Esophagus mucosa (tissue), 1 donor: ENCODE measurements around the gene SETD6. TPM values are rescaled to one million over a fixed set of nuclear protein-coding genes. Genes with fewer than 3 reads are reported as not detected.
"Not testable (repeated sequence)": the region's sequence is repeated elsewhere in the genome, so short reads cannot be mapped to it uniquely, and the experiment has no call there.

Experiments used
- ATAC-seq: fragments of 200-7000 bp; cut with Tn5 transposase; one replicate; pipeline ENCODE4 v1.9.1; 2020
- total RNA-seq: library from RNA; stranded (reverse); gene quantifications from one replicate; pipeline ENCODE4 v1.2.4, GENCODE V29; 2023
- donor health status: DM: yes; HTN: yes; CAD: no.

Gene SETD6
- total RNA-seq, 1 donor from 2014 or later = 11.7 TPM

DNA sequence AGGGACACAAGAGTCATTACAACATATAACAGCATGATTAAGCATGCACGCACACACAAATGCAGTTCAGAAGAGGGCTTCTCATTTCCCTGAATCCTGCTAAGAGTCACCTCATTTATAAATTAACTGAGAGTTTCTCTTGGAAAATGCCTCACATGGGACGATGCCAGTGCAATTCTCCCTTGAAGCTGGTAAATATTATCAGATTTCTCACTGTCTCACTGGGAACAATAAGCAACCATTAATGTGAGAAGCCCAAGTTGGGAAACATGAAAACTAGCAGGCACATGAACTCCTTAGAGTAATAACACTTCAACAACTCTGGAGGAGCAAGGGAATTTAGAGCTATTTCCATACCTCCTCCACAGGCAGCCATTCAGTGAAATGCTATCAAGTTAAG, 26.4 kb downstream of the SETD6 start:
- ATAC-seq = no peak

DNA sequence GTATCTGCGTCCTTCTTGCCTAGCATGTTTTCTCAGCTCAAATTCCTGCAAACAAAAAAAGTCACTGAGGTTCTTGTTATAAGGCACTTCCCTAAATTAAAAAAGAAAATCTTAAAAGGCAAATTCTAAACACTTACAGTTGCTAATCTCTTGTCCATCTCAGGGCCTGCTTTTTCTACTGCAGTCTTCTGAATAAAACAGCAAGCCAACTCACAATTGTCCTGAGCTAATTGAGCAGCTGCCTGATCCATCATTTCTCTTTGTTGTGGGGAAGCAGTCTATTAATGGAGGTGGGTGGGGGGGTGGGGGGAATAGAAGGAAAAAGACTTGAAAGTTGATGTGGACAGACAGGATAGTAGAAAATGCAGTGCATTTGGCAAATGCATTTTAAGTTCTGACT, 27.0 kb downstream of the SETD6 start:
- ATAC-seq = no peak

DNA sequence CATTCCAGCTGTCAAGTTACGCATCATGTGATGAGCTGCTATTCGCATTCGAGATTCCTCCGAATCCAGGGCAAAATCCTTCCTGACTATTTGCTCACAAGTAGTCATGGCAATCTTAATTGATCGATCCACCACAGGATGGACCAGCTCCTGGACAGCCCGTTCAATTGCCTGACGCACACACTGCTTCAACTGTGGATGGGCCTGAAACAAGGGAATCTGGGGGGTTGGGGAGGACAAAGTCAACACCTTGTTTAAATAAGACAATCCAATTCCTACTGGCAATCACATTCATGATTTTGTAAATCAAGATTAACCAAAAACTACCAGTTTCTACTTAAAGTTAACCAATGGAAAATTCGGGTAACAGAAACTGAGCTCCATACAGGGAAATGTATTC, 28.4 kb downstream of the SETD6 start:
- no peak for ATAC-seq

- no peak for ATAC-seq
Measured at GRCh38 chr16:58548378-58548777, 33.1 kb downstream of the SETD6 start.

DNA sequence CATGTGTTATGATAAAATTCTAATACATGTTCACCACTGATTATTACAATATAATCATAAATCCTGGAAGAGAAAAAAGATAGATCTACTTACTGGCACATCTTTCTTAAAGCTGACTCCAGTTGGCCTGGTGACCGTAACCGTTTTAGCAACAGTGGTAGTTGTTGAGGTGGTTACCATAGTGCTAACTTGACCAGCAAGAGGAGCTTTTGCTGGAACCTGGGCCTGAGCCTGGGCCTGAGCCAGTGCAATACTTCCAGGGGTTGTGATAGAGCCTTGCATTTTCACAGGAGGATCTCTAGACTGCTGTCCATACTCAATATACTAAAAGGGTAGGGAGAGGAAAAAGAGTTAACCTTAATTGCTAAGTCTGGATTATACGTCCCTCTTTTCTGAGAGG, 36.2 kb downstream of the SETD6 start:
- no peak for ATAC-seq

GRCh38 chr16:58556678-58557077, 41.4 kb downstream of the SETD6 start:
- ATAC-seq = no peak

GRCh38 chr16:58563235-58563634, 47.9 kb downstream of the SETD6 start:
- peak; percentile 43 for ATAC-seq

GRCh38 chr16:58563775-58564174, 48.5 kb downstream of the SETD6 start:
- no peak for ATAC-seq

DNA sequence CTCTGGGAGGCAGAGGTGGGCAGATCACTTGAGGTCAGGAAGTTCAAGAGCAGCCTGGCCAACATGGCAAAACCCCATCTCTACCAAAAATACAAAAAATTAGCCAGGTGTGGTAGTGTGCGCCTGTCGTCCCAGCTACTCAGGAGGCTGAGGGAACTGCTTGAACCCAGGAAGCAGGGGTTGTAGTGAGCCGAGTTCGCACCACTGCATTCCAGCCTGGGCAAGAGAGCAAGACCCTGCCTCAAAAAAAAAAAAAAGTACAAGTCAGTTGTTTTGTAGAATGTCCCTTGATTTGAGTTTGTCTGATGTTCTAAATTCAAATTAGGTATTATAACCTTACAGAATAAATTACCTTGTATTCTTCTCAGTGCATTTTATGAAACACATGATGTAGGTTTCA, 50.4 kb downstream of the SETD6 start:
- not testable (repeated sequence) for ATAC-seq

Other genes starting within 250 kb of the SETD6 start
- not detected for gene PRSS54, start 220.5 kb upstream of the SETD6 start, total RNA-seq
- gene GINS3, start 123.0 kb upstream of the SETD6 start, total RNA-seq = 13.7 TPM
- 31.6 TPM for gene NDRG4, start 15.4 kb upstream of the SETD6 start, total RNA-seq
- 196 TPM for gene CNOT1, start 114.3 kb downstream of the SETD6 start, total RNA-seq
- gene SLC38A7, start 169.3 kb downstream of the SETD6 start, total RNA-seq = 7.5 TPM
- gene GOT2, start 218.8 kb downstream of the SETD6 start, total RNA-seq = 98.2 TPM